HG02571 (cell line): Measurements from ENCODE around the gene DERA.
"Not testable (repeated sequence)": the region's sequence is repeated elsewhere in the genome, so short reads cannot be mapped to it uniquely, and the experiment has no call there.

ENCODE experiments used
- ATAC-seq: cut with Tn5 transposase; IDR thresholded peaks from one replicate; pipeline ENCODE4 v1.9.1; 2021; ENCODE audit warnings: mild to moderate bottlenecking, moderate library complexity; ENCODE audit not compliant: unreplicated experiment

Gene DERA

GRCh38 chr12:15956413-15957185 is 45.5 kb downstream of the DERA start:
- ATAC-seq = no peak

- ATAC-seq = no peak
Observed at GRCh38 chr12:15962760-15963159, 51.6 kb downstream of the DERA start.

GRCh38 chr12:15963271-15963670 is 52.1 kb downstream of the DERA start:
- no peak for ATAC-seq

GRCh38 chr12:15966426-15966825 is 55.3 kb downstream of the DERA start:
- no peak for ATAC-seq

GRCh38 chr12:15967053-15967452 is 55.9 kb downstream of the DERA start:
- not testable (repeated sequence) for ATAC-seq

GRCh38 chr12:15971211-15971610 is 60.1 kb downstream of the DERA start:
- no peak for ATAC-seq

- ATAC-seq = no peak
Observed at GRCh38 chr12:15972894-15973293, 61.8 kb downstream of the DERA start.

- ATAC-seq = no peak
Observed at GRCh38 chr12:15977999-15978951, 67.1 kb downstream of the DERA start.

- ATAC-seq = no peak
Observed at GRCh38 chr12:15979096-15980092, 68.3 kb downstream of the DERA start.

- no peak for ATAC-seq
Observed at GRCh38 chr12:15982071-15982470, 70.9 kb downstream of the DERA start.

GRCh38 chr12:15982471-15982870 is 71.3 kb downstream of the DERA start:
- no peak for ATAC-seq

GRCh38 chr12:15982921-15983320 is 71.8 kb downstream of the DERA start:
- ATAC-seq = no peak

- ATAC-seq = no peak
Observed at GRCh38 chr12:15984097-15984800, 73.1 kb downstream of the DERA start.

GRCh38 chr12:15984963-15985362 is 73.8 kb downstream of the DERA start:
- no peak for ATAC-seq

- ATAC-seq = no peak
Observed at GRCh38 chr12:15987696-15988095, 76.6 kb downstream of the DERA start.

GRCh38 chr12:15988983-15989755 is 78.0 kb downstream of the DERA start:
- no peak for ATAC-seq

GRCh38 chr12:15995801-15996200 is 84.7 kb downstream of the DERA start:
- ATAC-seq = no peak

- ATAC-seq = no peak
Observed at GRCh38 chr12:15996254-15996653, 85.1 kb downstream of the DERA start.

GRCh38 chr12:15996948-15997347 is 85.8 kb downstream of the DERA start:
- ATAC-seq = no peak
